Neural cell (in vitro differentiated cells): Measurements from ENCODE around the gene FAF1. TPM values are rescaled to one million over a fixed set of nuclear protein-coding genes. Genes with fewer than 3 reads are reported as not detected.

Experiments used
- H2AFZ ChIP-seq: fragments of 200-600, 300-800 bp; sonication (generic), shearing (Covaris generic); 2 replicates; pipeline ENCODE4 v1.6.0; 2014; ENCODE audit warnings: low read depth, mild to moderate bottlenecking, antibody characterized with exemption, low read length, moderate library complexity
- H3F3A ChIP-seq: fragments of 200-600 bp; shearing (Covaris generic); 2 replicates; pipeline ENCODE4 v1.6.1; 2016; ENCODE audit warnings: mild to moderate bottlenecking, moderate library complexity, mixed read lengths, antibody characterized with exemption, low read length; ENCODE audit not compliant: insufficient read depth, poor library complexity, severe bottlenecking
- H3K27ac ChIP-seq: fragments of 200-600, 300-800 bp; sonication (generic), shearing (Covaris generic); 2 replicates; pipeline ENCODE4 v1.5.1; 2014; ENCODE audit warnings: mild to moderate bottlenecking, low read length, moderate library complexity
- H3K27me3 ChIP-seq: fragments of 300-800, 200-600 bp; sonication (generic), shearing (Covaris generic); 2 replicates; pipeline ENCODE4 v1.6.0; 2014; ENCODE audit warnings: mild to moderate bottlenecking, low read depth, low read length, moderate library complexity; ENCODE audit not compliant: insufficient read depth
- H3K36me3 ChIP-seq: fragments of 300-800, 200-600 bp; sonication (generic), shearing (Covaris generic); 2 replicates; pipeline ENCODE4 v1.5.1; 2014; ENCODE audit warnings: mild to moderate bottlenecking, antibody characterized with exemption, low read length, moderate library complexity; ENCODE audit not compliant: insufficient read depth
- H3K4me2 ChIP-seq: fragments of 300-800, 200-600 bp; sonication (generic), shearing (Covaris generic); 2 replicates; pipeline ENCODE4 v1.6.0; 2014; ENCODE audit warnings: mild to moderate bottlenecking, low read length
- H3K4me3 ChIP-seq: fragments of 300-800, 200-600 bp; sonication (generic), shearing (Covaris generic); 2 replicates; pipeline ENCODE4 v1.5.1; 2014; ENCODE audit warnings: mild to moderate bottlenecking, low read length, moderate library complexity
- H3K79me2 ChIP-seq: fragments of 200-600 bp; shearing (Covaris generic); replicated peaks from 2 replicates; pipeline ENCODE4 v1.6.0; 2014; ENCODE audit warnings: mild to moderate bottlenecking, low read length, moderate library complexity; ENCODE audit not compliant: insufficient read depth
- H3K9ac ChIP-seq: fragments of 300-800, 200-600 bp; sonication (generic), shearing (Covaris generic); 2 replicates; pipeline ENCODE4 v1.6.1; 2016; ENCODE audit warnings: mild to moderate bottlenecking, low read length, mixed read lengths
- H3K9me2 ChIP-seq: fragments of 200-600 bp; shearing (Covaris generic); 2 replicates; pipeline ENCODE4 v1.6.1; 2016; ENCODE audit warnings: mild to moderate bottlenecking, low read length, mixed read lengths; ENCODE audit not compliant: insufficient read depth
- H3K9me3 ChIP-seq: fragments of 200-600, 300-800 bp; sonication (generic), shearing (Covaris generic); 2 replicates; pipeline ENCODE4 v1.6.1; 2016; ENCODE audit warnings: mild to moderate bottlenecking, mixed run types, low read length, moderate library complexity, mixed read lengths
- H4K20me1 ChIP-seq: fragments of 200-600 bp; shearing (Covaris generic); 2 replicates; pipeline ENCODE4 v1.6.1; 2016; ENCODE audit warnings: mild to moderate bottlenecking, mixed run types; ENCODE audit not compliant: insufficient read depth
- EP300 ChIP-seq: fragments of 450-650 bp; conservative IDR thresholded peaks from 2 replicates; pipeline ENCODE4 v1.6.1; 2014; ENCODE audit warnings: antibody characterized with exemption, mild to moderate bottlenecking, moderate library complexity; ENCODE audit not compliant: poor library complexity, severe bottlenecking
- EZH2 ChIP-seq: fragments of 200-600, 300-800 bp; shearing (Covaris generic), sonication (generic); IDR thresholded peaks from 2 replicates; pipeline ENCODE4 v1.6.1; 2014; ENCODE audit warnings: antibody characterized with exemption, low read length, borderline replicate concordance, mild to moderate bottlenecking; ENCODE audit not compliant: insufficient read depth, poor library complexity, severe bottlenecking
- MXI1 ChIP-seq: fragments of 450-650 bp; conservative IDR thresholded peaks from 2 replicates; pipeline ENCODE4 v1.6.1; 2014; ENCODE audit warnings: antibody characterized with exemption, mild to moderate bottlenecking; ENCODE audit not compliant: poor library complexity, severe bottlenecking
- POLR2AphosphoS5 ChIP-seq: IDR thresholded peaks from 2 replicates; pipeline ENCODE4 v1.6.1; 2012
- RAD21 ChIP-seq: fragments of 450-650 bp; conservative IDR thresholded peaks from 2 replicates; pipeline ENCODE4 v1.6.1; 2014; ENCODE audit warnings: antibody characterized with exemption, mild to moderate bottlenecking, moderate library complexity
- SMC3 ChIP-seq: fragments of 450-650 bp; conservative IDR thresholded peaks from 2 replicates; pipeline ENCODE4 v1.6.1; 2014; ENCODE audit warnings: antibody characterized with exemption, mild to moderate bottlenecking, moderate library complexity; ENCODE audit not compliant: poor library complexity
- TAF1 ChIP-seq: IDR thresholded peaks from 2 replicates; pipeline ENCODE4 v1.6.1; 2012; ENCODE audit warnings: low read depth
- polyA plus RNA-seq: library from polyadenylated mRNA; depleted of rRNA; stranded (reverse); fragments of >200 nt; gene quantifications from 2 replicates; pipeline ENCODE4 v1.2.3, GENCODE V29; 2014
- TF ChIP-seq, protein P1 (sequence below): fragments of 450-650 bp; IDR thresholded peaks from 2 replicates; pipeline ENCODE4 v1.5.1; 2014; ENCODE audit warnings: antibody characterized with exemption, mild to moderate bottlenecking, moderate library complexity; ENCODE audit not compliant: poor library complexity, severe bottlenecking
- TF ChIP-seq, protein P2 (sequence below): IDR thresholded peaks from 2 replicates; pipeline ENCODE4 v1.6.1; 2012; ENCODE audit warnings: borderline replicate concordance

The FAF1 gene
- polyA plus RNA-seq, 1 donor from 2014 or later: 52.1 TPM

DNA sequence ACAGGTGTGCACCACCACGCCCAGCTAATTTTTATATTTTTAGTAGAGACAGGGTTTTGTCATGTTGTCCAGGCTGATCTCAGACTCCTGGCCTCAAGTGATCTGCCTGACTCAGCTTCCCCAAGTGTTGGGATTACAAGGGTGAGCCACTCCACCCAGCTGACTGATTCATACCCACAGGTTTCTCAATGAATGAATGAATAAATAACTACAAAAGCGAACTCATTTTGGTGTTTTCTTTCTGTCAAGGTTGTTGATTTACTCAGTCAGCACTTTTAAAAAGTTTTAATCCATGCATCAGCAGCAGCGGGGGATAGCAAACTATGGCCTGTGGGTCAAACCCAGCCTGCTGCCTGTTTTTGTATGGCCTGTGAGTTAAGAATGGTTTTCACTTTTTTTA lies 217.5 kb downstream of the FAF1 start:
- Histone ChIP-seq H3K27ac (no peak overlapping the region), H3K4me3 (no peak overlapping the region), H3K27me3 (no peaks in the 10 kb centered on the region), H3K9me2 (no peaks in the 10 kb centered on the region), H2AFZ (no peak overlapping the region), H3K36me3 (no peaks in the 10 kb centered on the region), H4K20me1 (no peaks in the 10 kb centered on the region), H3K9me3 (no peaks in the 10 kb centered on the region), H3K9ac (no peak overlapping the region), H3K4me2 (no peak overlapping the region), H3K79me2 (no peaks in the 10 kb centered on the region), H3F3A (no peaks in the 10 kb centered on the region)
- TF ChIP-seq EP300: no peak
- TF ChIP-seq MXI1: no peak
- TF ChIP-seq, protein P1, sequence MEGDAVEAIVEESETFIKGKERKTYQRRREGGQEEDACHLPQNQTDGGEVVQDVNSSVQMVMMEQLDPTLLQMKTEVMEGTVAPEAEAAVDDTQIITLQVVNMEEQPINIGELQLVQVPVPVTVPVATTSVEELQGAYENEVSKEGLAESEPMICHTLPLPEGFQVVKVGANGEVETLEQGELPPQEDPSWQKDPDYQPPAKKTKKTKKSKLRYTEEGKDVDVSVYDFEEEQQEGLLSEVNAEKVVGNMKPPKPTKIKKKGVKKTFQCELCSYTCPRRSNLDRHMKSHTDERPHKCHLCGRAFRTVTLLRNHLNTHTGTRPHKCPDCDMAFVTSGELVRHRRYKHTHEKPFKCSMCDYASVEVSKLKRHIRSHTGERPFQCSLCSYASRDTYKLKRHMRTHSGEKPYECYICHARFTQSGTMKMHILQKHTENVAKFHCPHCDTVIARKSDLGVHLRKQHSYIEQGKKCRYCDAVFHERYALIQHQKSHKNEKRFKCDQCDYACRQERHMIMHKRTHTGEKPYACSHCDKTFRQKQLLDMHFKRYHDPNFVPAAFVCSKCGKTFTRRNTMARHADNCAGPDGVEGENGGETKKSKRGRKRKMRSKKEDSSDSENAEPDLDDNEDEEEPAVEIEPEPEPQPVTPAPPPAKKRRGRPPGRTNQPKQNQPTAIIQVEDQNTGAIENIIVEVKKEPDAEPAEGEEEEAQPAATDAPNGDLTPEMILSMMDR: no peak
- no peak for TF ChIP-seq RAD21
- no peak for TF ChIP-seq EZH2
- TF ChIP-seq, protein P2, sequence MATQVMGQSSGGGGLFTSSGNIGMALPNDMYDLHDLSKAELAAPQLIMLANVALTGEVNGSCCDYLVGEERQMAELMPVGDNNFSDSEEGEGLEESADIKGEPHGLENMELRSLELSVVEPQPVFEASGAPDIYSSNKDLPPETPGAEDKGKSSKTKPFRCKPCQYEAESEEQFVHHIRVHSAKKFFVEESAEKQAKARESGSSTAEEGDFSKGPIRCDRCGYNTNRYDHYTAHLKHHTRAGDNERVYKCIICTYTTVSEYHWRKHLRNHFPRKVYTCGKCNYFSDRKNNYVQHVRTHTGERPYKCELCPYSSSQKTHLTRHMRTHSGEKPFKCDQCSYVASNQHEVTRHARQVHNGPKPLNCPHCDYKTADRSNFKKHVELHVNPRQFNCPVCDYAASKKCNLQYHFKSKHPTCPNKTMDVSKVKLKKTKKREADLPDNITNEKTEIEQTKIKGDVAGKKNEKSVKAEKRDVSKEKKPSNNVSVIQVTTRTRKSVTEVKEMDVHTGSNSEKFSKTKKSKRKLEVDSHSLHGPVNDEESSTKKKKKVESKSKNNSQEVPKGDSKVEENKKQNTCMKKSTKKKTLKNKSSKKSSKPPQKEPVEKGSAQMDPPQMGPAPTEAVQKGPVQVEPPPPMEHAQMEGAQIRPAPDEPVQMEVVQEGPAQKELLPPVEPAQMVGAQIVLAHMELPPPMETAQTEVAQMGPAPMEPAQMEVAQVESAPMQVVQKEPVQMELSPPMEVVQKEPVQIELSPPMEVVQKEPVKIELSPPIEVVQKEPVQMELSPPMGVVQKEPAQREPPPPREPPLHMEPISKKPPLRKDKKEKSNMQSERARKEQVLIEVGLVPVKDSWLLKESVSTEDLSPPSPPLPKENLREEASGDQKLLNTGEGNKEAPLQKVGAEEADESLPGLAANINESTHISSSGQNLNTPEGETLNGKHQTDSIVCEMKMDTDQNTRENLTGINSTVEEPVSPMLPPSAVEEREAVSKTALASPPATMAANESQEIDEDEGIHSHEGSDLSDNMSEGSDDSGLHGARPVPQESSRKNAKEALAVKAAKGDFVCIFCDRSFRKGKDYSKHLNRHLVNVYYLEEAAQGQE: no peak
- no peak for TF ChIP-seq TAF1

DNA sequence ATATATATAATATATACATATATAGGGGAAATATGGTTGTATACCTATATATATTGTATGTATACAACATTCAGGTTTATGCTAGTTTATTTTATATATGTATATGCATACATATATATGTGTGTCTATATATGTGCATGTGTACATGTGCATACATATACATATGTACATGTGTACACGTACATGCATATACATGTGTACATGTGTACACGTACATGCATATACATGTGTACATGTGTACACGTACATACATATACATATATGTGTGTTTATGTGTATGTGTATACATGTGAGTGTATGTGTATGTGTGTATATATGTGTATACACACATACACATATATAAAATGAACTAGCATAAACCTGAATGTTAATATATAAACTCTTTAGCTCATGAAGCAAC lies 220.9 kb downstream of the FAF1 start:
- TF ChIP-seq TAF1: no peak
- Histone ChIP-seq H3K9ac (no peak overlapping the region), H4K20me1 (no peaks in the 10 kb centered on the region), H3K79me2 (no peaks in the 10 kb centered on the region), H3K9me3 (no peaks in the 10 kb centered on the region), H3K4me2 (no peak overlapping the region), H2AFZ (no peak overlapping the region), H3F3A (no peaks in the 10 kb centered on the region), H3K36me3 (no peaks in the 10 kb centered on the region), H3K9me2 (no peaks in the 10 kb centered on the region), H3K27me3 (no peaks in the 10 kb centered on the region), H3K4me3 (no peak overlapping the region), H3K27ac (no peak overlapping the region)

DNA sequence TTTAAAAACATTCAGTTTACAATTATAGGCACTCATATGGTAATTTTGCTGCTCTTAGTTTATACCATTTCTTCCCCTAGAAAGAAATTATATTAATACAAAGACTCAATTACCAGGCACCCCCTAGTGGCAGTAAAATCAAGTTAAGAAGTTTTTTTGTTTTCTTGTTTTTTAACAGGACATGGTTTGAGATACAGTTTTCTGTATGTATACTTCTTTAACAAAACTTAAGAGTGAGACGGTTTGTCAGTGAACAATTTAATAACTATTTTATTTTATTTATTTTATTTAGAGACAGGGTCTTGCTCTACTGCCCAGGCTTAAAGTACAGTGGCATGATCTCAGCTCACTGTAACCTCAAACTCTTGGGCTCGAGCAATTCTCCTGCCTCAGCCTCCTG lies 224.6 kb downstream of the FAF1 start:
- H3K4me2 ChIP-seq: no peak overlapping the region
- H3K36me3 ChIP-seq: no peaks in the 10 kb centered on the region
- no peak overlapping the region for H3K27ac ChIP-seq
- H3K27me3 ChIP-seq: no peaks in the 10 kb centered on the region
- no peaks in the 10 kb centered on the region for H3K9me2 ChIP-seq
- H3K4me3 ChIP-seq: no peak overlapping the region
- H3F3A ChIP-seq: no peaks in the 10 kb centered on the region
- H3K79me2 ChIP-seq: no peaks in the 10 kb centered on the region
- no peak overlapping the region for H3K9ac ChIP-seq
- no peaks in the 10 kb centered on the region for H3K9me3 ChIP-seq
- TF ChIP-seq MXI1 (no peak), EZH2 (no peak), EP300 (no peak), POLR2AphosphoS5 (no peak), TAF1 (no peak), SMC3 (peak; percentile 57), RAD21 (peak; percentile 47)
- TF ChIP-seq, protein P1: peak; percentile 53
- TF ChIP-seq, protein P2: no peak
- H2AFZ ChIP-seq: no peak overlapping the region
- no peaks in the 10 kb centered on the region for H4K20me1 ChIP-seq
